Kidney (tissue), 14 donors: ENCODE results near the gene ZBTB42. TPM values are rescaled to one million over a fixed set of nuclear protein-coding genes. Genes with fewer than 3 reads are reported as not detected.

Source experiments
- DNase-seq, 5 donors: peaks; one replicate each; pipeline ENCODE4 v3.0.0-alpha.2; 2013 to 2020
- FAIRE-seq: peaks from 2 replicates; lab custom pipeline; 2012; peaks lifted over from hg19 to GRCh38; lab: Jason Lieb, UNC
- H3K27ac ChIP-seq, 2 donors: one replicate each; pipeline ENCODE4 v1.7.0; 2013; ENCODE audit warnings: low read depth in 2 of 2, low read length in 2 of 2, inconsistent platforms in 1 of 2
- H3K27me3 ChIP-seq: one replicate; pipeline ENCODE4 v1.7.1; 2013; ENCODE audit warnings: low read length, inconsistent platforms; ENCODE audit not compliant: control insufficient read depth, insufficient read depth
- H3K36me3 ChIP-seq, 3 donors: one replicate each; pipeline versions ENCODE4 v1.7.0 to v1.7.1; 2013; ENCODE audit warnings: low read length in 3 of 3, control low read depth in 1 of 3, inconsistent platforms in 1 of 3; ENCODE audit not compliant: insufficient read depth in 3 of 3, control insufficient read depth in 2 of 3
- H3K4me1 ChIP-seq, 3 donors: one replicate each; pipeline versions ENCODE4 v1.7.0 to v1.7.1; 2013; ENCODE audit warnings: low read length in 3 of 3, inconsistent platforms in 1 of 3, low read depth in 1 of 3; ENCODE audit not compliant: control insufficient read depth in 2 of 3, insufficient read depth in 2 of 3
- H3K4me3 ChIP-seq, 3 donors: one replicate each; pipeline versions ENCODE4 v1.7.0 to v1.8.1; 2013; ENCODE audit warnings: low read length in 3 of 3, control low read depth in 1 of 3, inconsistent platforms in 1 of 3
- H3K9ac ChIP-seq, 3 donors: one replicate each; pipeline versions ENCODE4 v1.7.0 to v1.7.1; 2013; ENCODE audit warnings: low read length in 3 of 3, control low read depth in 1 of 3, inconsistent platforms in 1 of 3
- H3K9me3 ChIP-seq, 3 donors: one replicate each; pipeline versions ENCODE4 v1.7.0 to v1.7.1; 2013; ENCODE audit warnings: low read length in 3 of 3, control low read depth in 1 of 3, inconsistent platforms in 1 of 3; ENCODE audit not compliant: control insufficient read depth in 2 of 3, insufficient read depth in 1 of 3
- CTCF ChIP-seq: IDR thresholded peaks from 3 replicates; pipeline ENCODE4 v1.5.1; 2012; ENCODE audit warnings: mild to moderate bottlenecking, moderate library complexity, borderline replicate concordance; ENCODE audit not compliant: insufficient read depth; ENCODE audit errors: extremely low read depth
- intact Hi-C: fragments of 100-400 bp; cut with DNase I; formaldehyde crosslinking; loops from one replicate; pipeline ENCODE4 v1.11.1; 2022
- polyA plus RNA-seq: library from polyadenylated mRNA; stranded (reverse); fragments of 350-450 nt; fragmentation: Illumina TruSeq; extraction: RNeasy Lipid Tissue Mini Kit (QIAGEN cat#74804); gene quantifications from one replicate; pipeline ENCODE4 v1.2.3, GENCODE V29; 2014; ENCODE audit warnings: low read depth, low replicate concordance; ENCODE audit not compliant: insufficient read depth
- total RNA-seq: library from RNA; stranded (reverse); fragmentation: NEBNext Ultra II Directional; extraction: Animal tissue kit (Norgen Biotek cat#: 25700); gene quantifications from one replicate; pipeline ENCODE4 v1.2.1, GENCODE V29; 2021
- donor health status: control.
- donor health status: control.
- donor health status: control.
- donor health status: control.
- donor health status: control.
- donor health status: DM: yes; HTN: yes; CAD: no.
- donor health status: Normal renal cell carcinoma (clear cell type).

ZBTB42 gene
- total and polyA plus RNA-seq, 2 donors from 2014 or later = 3.9 to 10.0 TPM

GRCh38 chr14:104788161-104788818 lies 12.6 kb upstream of the ZBTB42 start:
- no peaks in the 10 kb centered on the region for H3K27me3 ChIP-seq
- no peak overlapping the region for H3K9ac ChIP-seq
- H3K27ac ChIP-seq = no peak overlapping the region
- intact Hi-C loops = no loop called here
- H3K4me1 ChIP-seq = peaks cover 0 to 12% (median 3%) of the 10 kb centered on the region in 3 donors
- no peak overlapping the region for H3K4me3 ChIP-seq
- no peak for FAIRE-seq
- no peaks in the 10 kb centered on the region for H3K36me3 ChIP-seq
- no peak for TF ChIP-seq CTCF
- DNase-seq = no peak
- no peaks in the 10 kb centered on the region for H3K9me3 ChIP-seq

- intact Hi-C loops = no loop called here
- no peak for FAIRE-seq
- H3K36me3 ChIP-seq = no peaks in the 10 kb centered on the region
Measured at GRCh38 chr14:104788873-104789663, 11.8 kb upstream of the ZBTB42 start.

GRCh38 chr14:104789752-104790743 lies 10.9 kb upstream of the ZBTB42 start:
- Histone ChIP-seq H3K9ac (no peak overlapping the region), H3K4me1 (peaks cover 0 to 23% (median 3%) of the 10 kb centered on the region in 3 donors), H3K36me3 (no peaks in the 10 kb centered on the region), H3K4me3 (no peak overlapping the region), H3K27me3 (no peaks in the 10 kb centered on the region), H3K27ac (no peak overlapping the region), H3K9me3 (no peaks in the 10 kb centered on the region)
- no peak for DNase-seq
- intact Hi-C loops = no loop called here
- no peak for FAIRE-seq
- no peak for TF ChIP-seq CTCF

More at GRCh38 chr14:104788873-104789663, 11.8 kb upstream of the ZBTB42 start:
- Histone ChIP-seq H3K27me3 (no peaks in the 10 kb centered on the region), H3K4me1 (peaks cover 0 to 20% (median 3%) of the 10 kb centered on the region in 3 donors), H3K9me3 (no peaks in the 10 kb centered on the region), H3K27ac (no peak overlapping the region), H3K4me3 (no peak overlapping the region), H3K9ac (no peak overlapping the region)
- no peak for DNase-seq
- TF ChIP-seq CTCF = no peak
